SHP77 (cell line): Measurements from ENCODE around the gene DTD2.

Experiments used
- DNase-seq, 2 experiments: peaks; one replicate each; lab custom pipeline; 2025; lab: John Stamatoyannopoulos, UW

The DTD2 gene

DNA sequence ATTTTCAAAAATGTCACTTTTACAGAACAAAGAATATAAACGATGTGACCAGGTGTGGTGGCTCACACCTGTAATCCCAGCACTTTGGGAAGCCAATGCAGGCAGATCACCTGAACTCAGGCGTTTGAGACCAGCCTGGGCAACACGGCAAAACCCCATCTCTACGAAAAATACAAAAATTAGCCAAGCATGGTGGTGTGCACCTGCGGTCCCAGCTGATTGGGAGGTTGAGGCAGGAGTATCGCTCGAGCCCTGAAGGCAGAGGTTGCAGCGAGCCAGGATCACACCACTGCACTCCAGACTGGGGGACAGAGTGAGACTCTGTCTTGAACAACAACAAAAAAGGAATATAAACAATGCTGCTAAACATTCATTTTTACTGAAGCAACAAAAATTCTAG, 52.2 kb downstream of the DTD2 start:
- no peak for DNase-seq

DNA sequence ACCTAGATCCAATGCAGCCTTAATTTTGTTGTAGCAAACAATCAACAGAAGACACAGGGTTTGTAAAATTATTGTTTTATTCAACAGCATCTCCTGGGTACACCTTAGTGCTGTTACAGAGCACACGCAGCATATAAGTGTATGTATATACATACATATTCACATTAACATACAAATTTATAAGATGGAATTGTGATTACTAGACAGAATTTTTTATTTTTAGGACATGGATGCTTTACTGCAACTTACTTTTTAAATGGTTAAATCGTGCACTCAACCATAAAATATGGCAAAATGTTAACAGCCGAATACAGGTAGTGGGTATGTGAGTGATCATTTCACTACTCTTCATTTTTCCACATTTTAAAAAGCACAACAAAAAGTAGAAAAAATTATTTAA, 53.6 kb downstream of the DTD2 start:
- no peak for DNase-seq

DNA sequence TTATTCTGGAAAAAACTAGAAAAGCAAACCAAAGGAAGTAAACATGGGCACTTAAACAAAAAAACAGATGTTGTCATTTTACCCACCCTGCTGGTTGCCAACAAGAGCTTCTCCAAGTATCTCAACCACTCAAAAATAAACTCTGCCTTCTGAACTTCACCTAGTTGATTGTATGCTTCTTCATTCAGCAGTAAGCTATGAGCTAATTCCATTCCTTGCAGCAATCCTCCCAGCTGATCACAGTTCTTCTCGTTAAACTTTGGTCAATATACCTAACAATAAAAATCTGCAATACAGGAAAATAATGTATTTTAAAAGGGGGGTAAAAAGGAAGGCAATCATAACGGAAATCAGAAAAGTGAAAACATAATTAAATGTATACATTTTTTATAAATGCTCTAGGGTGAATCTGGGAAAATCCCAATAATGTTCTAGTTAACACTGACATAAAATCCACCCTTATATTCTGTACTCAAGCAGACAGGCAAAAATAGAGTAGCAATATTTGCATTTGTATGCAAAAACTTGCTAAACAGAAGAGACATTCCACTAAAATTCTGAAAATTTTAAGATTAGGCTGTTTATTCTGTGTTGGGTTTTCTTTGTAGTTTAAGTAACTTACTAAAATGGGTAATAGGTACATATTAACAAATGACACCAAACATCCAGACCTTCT, 54.4 kb downstream of the DTD2 start:
- DNase-seq = no peak

- DNase-seq = no peak
These were observed 55.9 kb downstream of the DTD2 start for GRCh38 chr14:31401369-31401932.

DNA sequence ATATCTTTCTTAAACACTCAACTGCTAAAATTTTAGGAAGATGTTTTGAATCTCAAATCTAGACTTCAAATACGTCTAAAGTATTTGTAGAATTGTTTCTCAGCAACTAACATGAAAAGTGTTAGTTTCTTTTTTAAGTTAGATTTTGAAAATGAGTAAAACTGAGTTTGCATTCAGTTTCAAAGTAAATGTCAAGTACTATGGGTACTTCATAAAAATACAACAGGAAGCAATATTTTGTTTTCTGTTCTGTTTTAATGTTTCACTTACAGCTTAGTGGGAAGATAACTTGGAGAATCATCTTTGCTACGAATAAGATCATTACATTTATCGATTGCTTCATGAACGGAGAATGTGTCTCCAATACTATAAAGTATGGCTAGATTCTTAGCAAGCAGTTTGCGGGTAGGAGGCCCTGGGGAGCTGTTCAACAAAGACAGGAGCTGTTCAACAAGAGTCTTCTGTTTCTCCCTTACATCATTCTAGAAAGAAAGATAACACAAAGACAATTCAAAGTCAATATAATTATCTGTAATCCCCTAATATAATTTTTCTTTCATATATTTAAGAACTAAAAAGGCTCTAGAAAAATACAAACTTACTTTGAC, 57.2 kb downstream of the DTD2 start:
- no peak for DNase-seq
